GM23338 (cell line): ENCODE measurements around the gene AHI1. TPM values are rescaled to one million over a fixed set of nuclear protein-coding genes. Genes with fewer than 3 reads are reported as not detected.

Experiments
- ATAC-seq: fragments of 200-7000 bp; cut with Tn5 transposase; 3 replicates; pipeline ENCODE4 v1.9.1; 2020
- DNase-seq: peaks from one replicate; pipeline ENCODE4 v3.0.0-alpha.2; 2015; ENCODE audit warnings: low spot score
- H2AFZ ChIP-seq: fragments of 200-600 bp; sonication (generic); 2 replicates; pipeline ENCODE4 v1.8.0; 2016; ENCODE audit warnings: antibody characterized with exemption, mild to moderate bottlenecking, moderate library complexity
- H3F3A ChIP-seq: fragments of 200-600 bp; sonication (generic); replicated peaks from 2 replicates; pipeline ENCODE4 v1.8.0; 2017; ENCODE audit warnings: antibody characterized with exemption, mixed run types, low read depth
- H3K27ac ChIP-seq: fragments of 200-600 bp; sonication (generic); 2 replicates; pipeline ENCODE4 v1.6.1; 2016; ENCODE audit warnings: low read depth
- H3K27me3 ChIP-seq: fragments of 200-600 bp; sonication (generic); 2 replicates; pipeline ENCODE4 v1.8.0; 2016; ENCODE audit warnings: mild to moderate bottlenecking, mixed run types, moderate library complexity; ENCODE audit not compliant: insufficient read depth
- H3K36me3 ChIP-seq: fragments of 200-600 bp; sonication (generic); 2 replicates; pipeline ENCODE4 v1.8.0; 2016; ENCODE audit warnings: mild to moderate bottlenecking; ENCODE audit not compliant: insufficient read depth
- H3K4me1 ChIP-seq: fragments of 200-600 bp; sonication (generic); 2 replicates; pipeline ENCODE4 v1.8.0; 2016; ENCODE audit warnings: mild to moderate bottlenecking, moderate library complexity; ENCODE audit not compliant: insufficient read depth
- H3K4me2 ChIP-seq: fragments of 200-600 bp; sonication (generic); 2 replicates; pipeline ENCODE4 v1.7.1; 2017; ENCODE audit warnings: mixed run types
- H3K4me3 ChIP-seq: fragments of 200-600 bp; sonication (generic); 2 replicates; pipeline ENCODE4 v1.6.1; 2016; ENCODE audit warnings: mixed run types
- H3K79me2 ChIP-seq: fragments of 200-600 bp; sonication (generic); replicated peaks from 2 replicates; pipeline ENCODE4 v1.8.0; 2017; ENCODE audit warnings: mild to moderate bottlenecking; ENCODE audit not compliant: insufficient read depth
- H3K9me2 ChIP-seq: fragments of 200-600 bp; sonication (generic); 2 replicates; pipeline ENCODE4 v1.8.0; 2017; ENCODE audit not compliant: insufficient read depth
- H4K20me1 ChIP-seq: fragments of 200-600 bp; sonication (generic); replicated peaks from 2 replicates; pipeline ENCODE4 v1.8.0; 2017; ENCODE audit warnings: mild to moderate bottlenecking; ENCODE audit not compliant: insufficient read depth
- H3K27ac Mint-ChIP-seq: 2 replicates; pipeline ENCODE4 v1.8.0; 2020; ENCODE audit warnings: inconsistent platforms, mild to moderate bottlenecking, moderate library complexity, mixed read lengths
- H3K27me3 Mint-ChIP-seq: 3 replicates; pipeline ENCODE4 v1.8.0; 2022; ENCODE audit warnings: low read depth, mild to moderate bottlenecking, moderate library complexity, mixed read lengths, inconsistent platforms; ENCODE audit not compliant: insufficient read depth, poor library complexity
- H3K36me3 Mint-ChIP-seq: 3 replicates; pipeline ENCODE4 v1.8.0; 2021; ENCODE audit warnings: low read depth, mild to moderate bottlenecking, inconsistent platforms, moderate library complexity, mixed read lengths
- H3K4me1 Mint-ChIP-seq: 3 replicates; pipeline ENCODE4 v1.8.0; 2020; ENCODE audit warnings: mild to moderate bottlenecking, inconsistent platforms, mixed read lengths
- H3K4me3 Mint-ChIP-seq: 3 replicates; pipeline ENCODE4 v1.8.0; 2021; ENCODE audit warnings: moderate library complexity, mild to moderate bottlenecking, inconsistent platforms, mixed read lengths
- H3K9me3 Mint-ChIP-seq: 3 replicates; pipeline ENCODE4 v1.8.0; 2020; ENCODE audit warnings: moderate library complexity, mild to moderate bottlenecking, inconsistent platforms, mixed read lengths
- CREB1 ChIP-seq: fragments of 250-450 bp; sonication (Bioruptor Pico); IDR thresholded peaks from 2 replicates; pipeline ENCODE4 v1.5.0; 2020; ENCODE audit warnings: low read depth, mild to moderate bottlenecking, moderate library complexity
- CTCF ChIP-seq, 2 experiments: fragments of 200-600 bp in 1 of 2; sonication (generic) in 1 of 2; conservative IDR thresholded peaks; 2 replicates each; pipeline versions ENCODE4 v1.5.1 to v1.6.1; 2016 to 2017; ENCODE audit warnings: antibody characterized with exemption in 2 of 2, low read depth in 2 of 2, mild to moderate bottlenecking in 2 of 2, moderate library complexity in 1 of 2
- ETS1 ChIP-seq: IDR thresholded peaks from 2 replicates; pipeline ENCODE4 v1.6.1; 2016; ENCODE audit warnings: antibody characterized with exemption
- EZH2 ChIP-seq: fragments of 200-600 bp; sonication (generic); IDR thresholded peaks from one replicate; pipeline ENCODE4 v1.8.0; 2017; ENCODE audit warnings: antibody characterized with exemption, mild to moderate bottlenecking, low read depth; ENCODE audit not compliant: unreplicated experiment
- EZH2phosphoT487 ChIP-seq: fragments of 200-600 bp; sonication (generic); IDR thresholded peaks from one replicate; pipeline ENCODE4 v1.8.1; 2018; ENCODE audit warnings: antibody characterized with exemption; ENCODE audit not compliant: unreplicated experiment
- JUNB ChIP-seq: IDR thresholded peaks from one replicate; pipeline ENCODE4 v1.6.1; 2016; ENCODE audit warnings: antibody characterized with exemption; ENCODE audit not compliant: unreplicated experiment
- NANOG ChIP-seq: IDR thresholded peaks from 2 replicates; pipeline ENCODE4 v1.6.1; 2016; ENCODE audit warnings: antibody characterized with exemption, borderline replicate concordance
- POLR2AphosphoS5 ChIP-seq: IDR thresholded peaks from 2 replicates; pipeline ENCODE4 v1.6.1; 2016; ENCODE audit warnings: antibody characterized with exemption, low read depth
- STAT1 ChIP-seq: IDR thresholded peaks from one replicate; pipeline ENCODE4 v1.6.1; 2016; ENCODE audit warnings: antibody characterized with exemption; ENCODE audit not compliant: unreplicated experiment
- ZNF114 ChIP-seq: fragments of 250-450 bp; sonication (Bioruptor Pico); IDR thresholded peaks from 2 replicates; pipeline ENCODE4 v1.5.0; 2020; ENCODE audit warnings: mild to moderate bottlenecking, moderate library complexity
- ZNF331 ChIP-seq: fragments of 250-450 bp; sonication (Bioruptor Pico); IDR thresholded peaks from 2 replicates; pipeline ENCODE4 v1.5.0; 2020; ENCODE audit warnings: low read depth, mild to moderate bottlenecking, moderate library complexity
- ZNF462 ChIP-seq: fragments of 250-450 bp; sonication (Bioruptor Pico); IDR thresholded peaks from 2 replicates; pipeline ENCODE4 v1.5.0; 2020; ENCODE audit warnings: mild to moderate bottlenecking, moderate library complexity
- polyA plus RNA-seq: library from polyadenylated mRNA; unstranded; fragments of >200 nt; fragmentation: Nextera tagmentation; extraction: Ambion mirVana; gene quantifications from 2 replicates; pipeline ENCODE4 v1.2.1, GENCODE V29; 2016
- total RNA-seq: library from RNA; depleted of rRNA; stranded (reverse); fragments of >200 nt; shearing (Covaris generic); gene quantifications from 2 replicates; pipeline ENCODE4 v1.2.3, GENCODE V29; 2014

The AHI1 gene
- total and polyA plus RNA-seq, 2 experiments from 2014 or later: 19.8 to 72.9 TPM

- TF ChIP-seq CTCF (conservative IDR thresholded peaks at IDR 0.05; ENCODE audit: low read depth in 2 of 2) (no peak), ETS1 (no peak), POLR2AphosphoS5 (no peak), ZNF331 (CRISPR knock-in tag) (no peak), EZH2phosphoT487 (no peak), JUNB (no peak), EZH2 (no peak), STAT1 (no peak), NANOG (no peak), ZNF114 (CRISPR knock-in tag) (no peak), CREB1 (CRISPR knock-in tag) (no peak)
Observed at GRCh38 chr6:135525594-135525993, 28.1 kb upstream of the AHI1 start (continued).

GRCh38 chr6:135522965-135523692, 25.6 kb upstream of the AHI1 start:
- H4K20me1 ChIP-seq: no peaks in the 10 kb centered on the region
- H3K9me2 ChIP-seq: no peaks in the 10 kb centered on the region
- no peak overlapping the region for H3K27ac Mint-ChIP-seq
- ATAC-seq: no peak
- H3K4me3 Mint-ChIP-seq: no peak overlapping the region
- H3K4me2 ChIP-seq: no peak overlapping the region
- no peaks in the 10 kb centered on the region for H3K36me3 ChIP-seq
- H3K4me1 ChIP-seq: no peaks in the 10 kb centered on the region
- DNase-seq: no peak
- H3F3A ChIP-seq: no peaks in the 10 kb centered on the region
- no peaks in the 10 kb centered on the region for H3K79me2 ChIP-seq
- H3K36me3 Mint-ChIP-seq: no peaks in the 10 kb centered on the region
- H3K4me1 Mint-ChIP-seq: no peaks in the 10 kb centered on the region
- H3K27me3 Mint-ChIP-seq: peaks cover 2% of the 10 kb centered on the region
- H3K27me3 ChIP-seq: no peaks in the 10 kb centered on the region
- H3K9me3 Mint-ChIP-seq: no peaks in the 10 kb centered on the region
- no peak overlapping the region for H2AFZ ChIP-seq
- H3K4me3 ChIP-seq: no peak overlapping the region
- no peak overlapping the region for H3K27ac ChIP-seq
- no peak for TF ChIP-seq EZH2phosphoT487
- no peak for TF ChIP-seq ZNF114 (CRISPR knock-in tag)
- TF ChIP-seq ZNF462 (CRISPR knock-in tag): no peak
- TF ChIP-seq CTCF (conservative IDR thresholded peaks at IDR 0.05; ENCODE audit: low read depth in 2 of 2): no peak
- TF ChIP-seq STAT1: no peak
